Upper lobe of left lung (tissue), 4 donors: Measurements from ENCODE around the gene HECA.

ENCODE experiments used
- EP300 ChIP-seq, 4 donors: sonication (generic); formaldehyde crosslinking; IDR thresholded peaks; one replicate each; pipeline ENCODE4 v1.5.1; 2017; ENCODE audit warnings: antibody characterized with exemption in 4 of 4, control low read depth in 2 of 4
- TF ChIP-seq, protein P1 (sequence below), 6 experiments: fragments of 450-650 bp in 4 of 6; fragments of 200-600 bp in 2 of 6; sonication (generic) in 2 of 6; IDR thresholded peaks; one replicate each; pipeline ENCODE4 v1.5.1; 2016 to 2019; ENCODE audit warnings: antibody characterized with exemption in 6 of 6

- TF ChIP-seq, protein P1, sequence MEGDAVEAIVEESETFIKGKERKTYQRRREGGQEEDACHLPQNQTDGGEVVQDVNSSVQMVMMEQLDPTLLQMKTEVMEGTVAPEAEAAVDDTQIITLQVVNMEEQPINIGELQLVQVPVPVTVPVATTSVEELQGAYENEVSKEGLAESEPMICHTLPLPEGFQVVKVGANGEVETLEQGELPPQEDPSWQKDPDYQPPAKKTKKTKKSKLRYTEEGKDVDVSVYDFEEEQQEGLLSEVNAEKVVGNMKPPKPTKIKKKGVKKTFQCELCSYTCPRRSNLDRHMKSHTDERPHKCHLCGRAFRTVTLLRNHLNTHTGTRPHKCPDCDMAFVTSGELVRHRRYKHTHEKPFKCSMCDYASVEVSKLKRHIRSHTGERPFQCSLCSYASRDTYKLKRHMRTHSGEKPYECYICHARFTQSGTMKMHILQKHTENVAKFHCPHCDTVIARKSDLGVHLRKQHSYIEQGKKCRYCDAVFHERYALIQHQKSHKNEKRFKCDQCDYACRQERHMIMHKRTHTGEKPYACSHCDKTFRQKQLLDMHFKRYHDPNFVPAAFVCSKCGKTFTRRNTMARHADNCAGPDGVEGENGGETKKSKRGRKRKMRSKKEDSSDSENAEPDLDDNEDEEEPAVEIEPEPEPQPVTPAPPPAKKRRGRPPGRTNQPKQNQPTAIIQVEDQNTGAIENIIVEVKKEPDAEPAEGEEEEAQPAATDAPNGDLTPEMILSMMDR (IDR thresholded peaks at IDR 0.05) = no peak
- no peak for TF ChIP-seq EP300 (IDR thresholded peaks at IDR 0.05)
These were observed 43.1 kb upstream of the HECA start for GRCh38 chr6:139091826-139092225.
